ENCODE results near the gene NEO1.
"Not testable (repeated sequence)": the region's sequence is repeated elsewhere in the genome, so short reads cannot be mapped to it uniquely, and the experiment has no call there.

NEO1 gene

GRCh38 chr15:73143763-73144155 lies 91.5 kb downstream of the NEO1 start:
- no peak for DNase-seq

GRCh38 chr15:73146419-73146818 lies 94.2 kb downstream of the NEO1 start:
- DNase-seq: no peak

GRCh38 chr15:73150831-73151230 lies 98.6 kb downstream of the NEO1 start:
- no peak for DNase-seq

- no peak for DNase-seq
These were observed 100.8 kb downstream of the NEO1 start for GRCh38 chr15:73153024-73153423.

GRCh38 chr15:73153447-73153846 lies 101.2 kb downstream of the NEO1 start:
- DNase-seq: no peak

- DNase-seq: no peak
These were observed 104.3 kb downstream of the NEO1 start for GRCh38 chr15:73156431-73157191.

- no peak for DNase-seq
These were observed 109.3 kb downstream of the NEO1 start for GRCh38 chr15:73161546-73161945.

GRCh38 chr15:73165435-73165834 lies 113.2 kb downstream of the NEO1 start:
- DNase-seq: no peak

- DNase-seq: no peak
These were observed 113.6 kb downstream of the NEO1 start for GRCh38 chr15:73165844-73166243.

- not testable (repeated sequence) for DNase-seq
These were observed 114.4 kb downstream of the NEO1 start for GRCh38 chr15:73166711-73167110.

- DNase-seq: no peak
These were observed 116.2 kb downstream of the NEO1 start for GRCh38 chr15:73168487-73168886.

- no peak for DNase-seq
These were observed 119.4 kb downstream of the NEO1 start for GRCh38 chr15:73171711-73172110.

- no peak for DNase-seq
These were observed 120.2 kb downstream of the NEO1 start for GRCh38 chr15:73172508-73172907.

GRCh38 chr15:73174171-73174570 lies 121.9 kb downstream of the NEO1 start:
- no peak for DNase-seq

- DNase-seq: no peak
These were observed 123.1 kb downstream of the NEO1 start for GRCh38 chr15:73175382-73175781.

- DNase-seq: no peak
These were observed 124.3 kb downstream of the NEO1 start for GRCh38 chr15:73176598-73176997.

- no peak for DNase-seq
These were observed 130.8 kb downstream of the NEO1 start for GRCh38 chr15:73183071-73183470.

GRCh38 chr15:73190189-73190601 lies 137.9 kb downstream of the NEO1 start:
- no peak for DNase-seq

- DNase-seq: no peak
These were observed 142.9 kb downstream of the NEO1 start for GRCh38 chr15:73195166-73195565.

- DNase-seq: no peak
These were observed 143.8 kb downstream of the NEO1 start for GRCh38 chr15:73196113-73196512.

- no peak for DNase-seq
These were observed 148.1 kb downstream of the NEO1 start for GRCh38 chr15:73200339-73200738.

GRCh38 chr15:73210630-73211029 lies 158.4 kb downstream of the NEO1 start:
- DNase-seq: no peak

GRCh38 chr15:73212424-73212823 lies 160.2 kb downstream of the NEO1 start:
- no peak for DNase-seq

GRCh38 chr15:73221450-73221849 lies 169.2 kb downstream of the NEO1 start:
- not testable (repeated sequence) for DNase-seq

GRCh38 chr15:73225358-73226015 lies 173.2 kb downstream of the NEO1 start:
- no peak for DNase-seq

All from GF-D8 (cell line).